HEK293 (cell line): ENCODE measurements around the gene THSD4.

Source experiments
- CTCF ChIP-seq: fragments of 450-650 bp; formaldehyde crosslinking; IDR thresholded peaks from 2 replicates; pipeline ENCODE4 v1.5.1; 2016; ENCODE audit warnings: missing biosample characterization, missing genetic modification characterization
- SETDB1 ChIP-seq: IDR thresholded peaks from one replicate; pipeline ENCODE4 v1.6.1; 2017; ENCODE audit warnings: mild to moderate bottlenecking, low read length, moderate library complexity, mixed read lengths; ENCODE audit not compliant: insufficient read length
- ZNF354C ChIP-seq: fragments of 450-650 bp; formaldehyde crosslinking; IDR thresholded peaks from 2 replicates; pipeline ENCODE4 v1.5.1; 2016; ENCODE audit warnings: missing biosample characterization, missing genetic modification characterization, low read depth, borderline replicate concordance
- ZNF433 ChIP-seq: fragments of 450-650 bp; formaldehyde crosslinking; IDR thresholded peaks from 2 replicates; pipeline ENCODE4 v1.5.1; 2016; ENCODE audit warnings: missing biosample characterization, missing genetic modification characterization, low read depth
- ZNF558 ChIP-seq: fragments of 450-650 bp; formaldehyde crosslinking; IDR thresholded peaks from 2 replicates; pipeline ENCODE4 v1.5.1; 2016; ENCODE audit warnings: missing biosample characterization, missing genetic modification characterization
- ZNF580 ChIP-seq: fragments of 450-650 bp; formaldehyde crosslinking; IDR thresholded peaks from 2 replicates; pipeline ENCODE4 v1.5.1; 2016; ENCODE audit warnings: missing biosample characterization, missing genetic modification characterization
- ZNF596 ChIP-seq: fragments of 450-650 bp; IDR thresholded peaks from 2 replicates; pipeline ENCODE4 v1.5.0; 2018; ENCODE audit warnings: missing biosample characterization, mild to moderate bottlenecking, missing genetic modification characterization, moderate library complexity
- ZNF670 ChIP-seq: fragments of 450-650 bp; formaldehyde crosslinking; IDR thresholded peaks from 2 replicates; pipeline ENCODE4 v1.5.1; 2016; ENCODE audit warnings: missing biosample characterization, missing genetic modification characterization, low read depth
- ZNF76 ChIP-seq: fragments of 450-650 bp; formaldehyde crosslinking; IDR thresholded peaks from 2 replicates; pipeline ENCODE4; 2016; ENCODE audit warnings: low read depth, missing biosample characterization, missing genetic modification characterization, borderline replicate concordance

GRCh38 chr15:71753346-71753745 is 638.1 kb downstream of the THSD4 start:
- TF ChIP-seq CTCF (tag by site-specific recombination) (no peak), ZNF670 (no peak), ZNF558 (tag by site-specific recombination) (no peak), ZNF76 (no peak), ZNF580 (no peak), ZNF433 (tag by site-specific recombination) (no peak), SETDB1 (no peak), ZNF596 (tag by site-specific recombination) (no peak), ZNF354C (tag by site-specific recombination) (no peak)
